H1 (cell line): Measurements from ENCODE around the gene CXXC5. TPM values are rescaled to one million over a fixed set of nuclear protein-coding genes. Genes with fewer than 3 reads are reported as not detected.

Experiments used
- CTCF ChIA-PET: fragments of 300-600 bp; sonication (Branson Sonifier 250); formaldehyde crosslinking; loops from one replicate; lab custom pipeline; 2021; ENCODE audit not compliant: partially characterized antibody; lab: Charles Lee
- POLR2A ChIA-PET: fragments of 300-600 bp; sonication (Branson Sonifier 250); formaldehyde crosslinking; loops from one replicate; lab custom pipeline; 2021; ENCODE audit warnings: inconsistent platforms; ENCODE audit not compliant: partially characterized antibody; lab: Charles Lee
- DNase-seq, 2 experiments: peaks; one replicate each; pipeline versions ENCODE4 v3.0.0 to v3.0.0-alpha.2; 2010 to 2022; ENCODE audit warnings: low spot score in 2 of 2, low read depth in 1 of 2, mixed read lengths in 1 of 2
- FAIRE-seq: peaks from 2 replicates; lab custom pipeline; 2011; peaks lifted over from hg19 to GRCh38; lab: Jason Lieb, UNC
- H2AFZ ChIP-seq: 2 replicates; pipeline ENCODE4 v1.8.1; 2012; ENCODE audit warnings: low read length, inconsistent platforms
- H2AK5ac ChIP-seq: 2 replicates; pipeline ENCODE4 v1.6.1; 2013; ENCODE audit warnings: low read depth, low read length
- H2BK120ac ChIP-seq: replicated peaks from 2 replicates; pipeline ENCODE3; 2013; ENCODE audit warnings: low read depth, low read length, inconsistent platforms
- H2BK12ac ChIP-seq: 2 replicates; pipeline ENCODE4 v1.6.1; 2013; ENCODE audit warnings: low read depth, low read length
- H2BK15ac ChIP-seq: 2 replicates; pipeline ENCODE4 v1.6.1; 2013; ENCODE audit warnings: low read length
- H2BK20ac ChIP-seq: 2 replicates; pipeline ENCODE4 v1.6.1; 2013; ENCODE audit warnings: low read length
- H2BK5ac ChIP-seq: 2 replicates; pipeline ENCODE4 v1.6.1; 2013; ENCODE audit warnings: low read depth, low read length
- H3K14ac ChIP-seq: 2 replicates; pipeline ENCODE4 v1.6.1; 2013; ENCODE audit warnings: inconsistent platforms; ENCODE audit not compliant: insufficient read length
- H3K18ac ChIP-seq: 2 replicates; pipeline ENCODE4 v1.6.1; 2013; ENCODE audit warnings: low read length; ENCODE audit errors: extremely low read depth
- H3K23ac ChIP-seq: 2 replicates; pipeline ENCODE4 v1.6.1; 2013; ENCODE audit warnings: inconsistent platforms; ENCODE audit not compliant: insufficient read length
- H3K23me2 ChIP-seq: 2 replicates; pipeline ENCODE4 v1.6.1; 2013; ENCODE audit warnings: low read depth, low read length
- H3K27ac ChIP-seq: 2 replicates; pipeline ENCODE4 v1.6.1; 2011; ENCODE audit warnings: low read depth, low read length, inconsistent platforms
- H3K27me3 ChIP-seq, 4 experiments: replicated peaks in 1 of 4; 1 replicate in 1 of 4; 2 replicates in 3 of 4; pipeline versions ENCODE4 v1.6.1 to v1.8.1; 2011 to 2013; ENCODE audit warnings: low read length in 3 of 4, mild to moderate bottlenecking in 3 of 4, inconsistent platforms in 2 of 4, mixed read lengths in 2 of 4, moderate library complexity in 1 of 4; ENCODE audit not compliant: control insufficient read depth in 3 of 4, insufficient read depth in 3 of 4; ENCODE audit errors: extremely low read depth in 1 of 4
- H3K36me3 ChIP-seq, 4 experiments: 2 replicates each; pipeline versions ENCODE4 v1.6.1 to v1.8.1; 2011 to 2013; ENCODE audit warnings: mild to moderate bottlenecking in 4 of 4, low read length in 3 of 4, moderate library complexity in 2 of 4, control low read depth in 1 of 4, inconsistent platforms in 1 of 4; ENCODE audit not compliant: insufficient read depth in 4 of 4, control insufficient read depth in 2 of 4
- H3K4ac ChIP-seq: replicated peaks from 2 replicates; pipeline ENCODE3; 2013; ENCODE audit warnings: low read length, low read depth, mixed read lengths, inconsistent platforms; ENCODE audit not compliant: insufficient read length
- H3K4me1 ChIP-seq, 4 experiments: replicated peaks in 1 of 4; 1 replicate in 1 of 4; 2 replicates in 3 of 4; pipeline versions ENCODE4 v1.6.1 to v1.8.1; 2011 to 2013; ENCODE audit warnings: low read length in 3 of 4, inconsistent platforms in 2 of 4, mixed read lengths in 1 of 4; ENCODE audit not compliant: insufficient read depth in 4 of 4, control insufficient read depth in 3 of 4
- H3K4me2 ChIP-seq, 2 experiments: 2 replicates each; pipeline versions ENCODE4 v1.6.1 to v1.8.1; 2011 to 2013; ENCODE audit warnings: low read depth in 2 of 2, low read length in 2 of 2, control low read depth in 1 of 2, inconsistent platforms in 1 of 2, mild to moderate bottlenecking in 1 of 2; ENCODE audit not compliant: insufficient read depth in 1 of 2
- H3K4me3 ChIP-seq, 4 experiments: fragments of 200-600, 300-600 bp in 1 of 4; sonication (generic), shearing (Covaris generic), sonication (Bioruptor Twin) in 1 of 4; 2 replicates each; pipeline versions ENCODE4 v1.5.1 to v1.8.1; 2011 to 2016; ENCODE audit warnings: low read length in 4 of 4, low read depth in 3 of 4, control low read depth in 2 of 4, inconsistent platforms in 2 of 4, mild to moderate bottlenecking in 2 of 4, mixed read lengths in 1 of 4, moderate library complexity in 1 of 4; ENCODE audit not compliant: insufficient read depth in 2 of 4; ENCODE audit errors: extremely low read depth in 1 of 4
- H3K56ac ChIP-seq: replicated peaks from 2 replicates; pipeline ENCODE3; 2013; ENCODE audit warnings: low read depth, mild to moderate bottlenecking, mixed read lengths, low read length, inconsistent platforms; ENCODE audit not compliant: insufficient read length
- H3K79me1 ChIP-seq: 2 replicates; pipeline ENCODE4 v1.6.1; 2013; ENCODE audit warnings: low read depth, low read length, control low read depth
- H3K79me2 ChIP-seq, 2 experiments: 2 replicates each; pipeline versions ENCODE4 v1.6.1 to v1.8.1; 2012 to 2013; ENCODE audit warnings: low read length in 2 of 2, mild to moderate bottlenecking in 2 of 2, inconsistent platforms in 1 of 2; ENCODE audit not compliant: insufficient read depth in 2 of 2, control insufficient read depth in 1 of 2
- H3K9ac ChIP-seq, 4 experiments: replicated peaks in 1 of 4; 1 replicate in 1 of 4; 2 replicates in 3 of 4; pipeline versions ENCODE4 v1.6.1 to v1.8.1; 2011 to 2013; ENCODE audit warnings: low read depth in 3 of 4, low read length in 3 of 4, control low read depth in 2 of 4, mild to moderate bottlenecking in 2 of 4, moderate library complexity in 2 of 4, inconsistent platforms in 1 of 4; ENCODE audit errors: extremely low read depth in 1 of 4
- H3K9me3 ChIP-seq, 2 experiments: 2 replicates each; pipeline versions ENCODE4 v1.6.1 to v1.8.1; 2012 to 2013; ENCODE audit warnings: mild to moderate bottlenecking in 2 of 2, moderate library complexity in 2 of 2, control low read depth in 1 of 2, inconsistent platforms in 1 of 2, low read depth in 1 of 2, low read length in 1 of 2, mixed read lengths in 1 of 2; ENCODE audit not compliant: insufficient read depth in 2 of 2
- H4K20me1 ChIP-seq, 2 experiments: replicated peaks in 1 of 2; 2 replicates each; pipeline versions ENCODE3 to v1.8.1; 2011 to 2013; ENCODE audit warnings: inconsistent platforms in 2 of 2, low read length in 2 of 2, mild to moderate bottlenecking in 1 of 2; ENCODE audit not compliant: insufficient read depth in 2 of 2, control insufficient read depth in 1 of 2
- H4K5ac ChIP-seq: 2 replicates; pipeline ENCODE4 v1.6.1; 2013; ENCODE audit warnings: low read length, low read depth, mixed read lengths, inconsistent platforms; ENCODE audit not compliant: insufficient read length
- H4K8ac ChIP-seq: 2 replicates; pipeline ENCODE4 v1.8.0; 2013; ENCODE audit warnings: mild to moderate bottlenecking, moderate library complexity, low read length, inconsistent platforms; ENCODE audit not compliant: insufficient read depth; ENCODE audit errors: extremely low read depth
- H4K91ac ChIP-seq: replicated peaks from 2 replicates; pipeline ENCODE3; 2013; ENCODE audit warnings: low read length, mixed read lengths, inconsistent platforms; ENCODE audit not compliant: insufficient read length
- BACH1 ChIP-seq: IDR thresholded peaks from 2 replicates; pipeline ENCODE4 v1.6.1; 2012; ENCODE audit warnings: low read length, improper control_type of control experiment
- BCL11A ChIP-seq, 2 experiments: IDR thresholded peaks; one replicate each; pipeline ENCODE4 v1.6.1; 2011; ENCODE audit warnings: low read depth in 2 of 2, low read length in 2 of 2, mild to moderate bottlenecking in 2 of 2
- CBX5 ChIP-seq: fragments of 300-800, 300-1000 bp; sonication (generic); IDR thresholded peaks from 2 replicates; pipeline ENCODE4 v1.7.1; 2016; ENCODE audit warnings: antibody characterized with exemption, low read length, low read depth
- CHD2 ChIP-seq: IDR thresholded peaks from 2 replicates; pipeline ENCODE4 v1.6.1; 2012; ENCODE audit warnings: low read length, improper control_type of control experiment
- EGR1 ChIP-seq: IDR thresholded peaks from 2 replicates; pipeline ENCODE4 v1.6.1; 2011; ENCODE audit warnings: low read depth, low read length, borderline replicate concordance
- EP300 ChIP-seq, 2 experiments: IDR thresholded peaks; 1 replicate in 1 of 2; 2 replicates in 1 of 2; pipeline ENCODE4 v1.6.1; 2011 to 2012; ENCODE audit warnings: low read depth in 2 of 2, low read length in 2 of 2, mild to moderate bottlenecking in 2 of 2, borderline replicate concordance in 1 of 2, inconsistent platforms in 1 of 2, moderate library complexity in 1 of 2
- EZH2 ChIP-seq: fragments of 200-600 bp; sonication (generic); IDR thresholded peaks from 2 replicates; pipeline ENCODE4 v1.7.1; 2012; ENCODE audit warnings: low read depth, mild to moderate bottlenecking, moderate library complexity, low read length, inconsistent platforms; ENCODE audit not compliant: severe bottlenecking
- SIN3A ChIP-seq, 2 experiments: IDR thresholded peaks in 1 of 2; conservative IDR thresholded peaks in 1 of 2; 2 replicates each; pipeline ENCODE4 v1.6.1; 2011 to 2012; ENCODE audit warnings: low read length in 2 of 2, improper control_type of control experiment in 1 of 2, low read depth in 1 of 2, mild to moderate bottlenecking in 1 of 2
- SP1 ChIP-seq: IDR thresholded peaks from 2 replicates; pipeline ENCODE4 v1.6.1; 2011; ENCODE audit warnings: low read depth, low read length
- TCF12 ChIP-seq: IDR thresholded peaks from 2 replicates; pipeline ENCODE4 v1.6.1; 2011; ENCODE audit warnings: low read depth, mild to moderate bottlenecking, low read length
- TEAD4 ChIP-seq: IDR thresholded peaks from 2 replicates; pipeline ENCODE4 v1.6.1; 2012; ENCODE audit warnings: low read depth, low read length, inconsistent platforms, mixed read lengths
- WGBS, 2 experiments: shearing (Covaris generic) in 1 of 2; methylation state at CpG; one replicate each; pipeline versions ENCODE4 v1.1.6 to v1.1.7; 2013 to 2015; ENCODE audit warnings: low lambda C conversion rate in 2 of 2, mixed read lengths in 2 of 2, inconsistent platforms in 1 of 2, low coverage in 1 of 2, missing lambda C conversion rate in 1 of 2; ENCODE audit not compliant: insufficient replicate concordance in 2 of 2, insufficient coverage in 1 of 2, insufficient read length in 1 of 2; ENCODE audit errors: extremely low coverage in 1 of 2, missing lambda C conversion rate in 1 of 2; 5-methylcytosine and 5-hydroxymethylcytosine counted together
- polyA plus RNA-seq, 7 experiments: library from polyadenylated mRNA; depleted of rRNA in 3 of 7; stranded (reverse) in 5 of 7; unstranded in 2 of 7; fragments of >200 nt in 5 of 7; fragments of 200-250 nt in 2 of 7; gene quantifications; 1 replicate in 5 of 7; 2 replicates in 1 of 7; 4 replicates in 1 of 7; pipeline versions ENCODE4 v1.2.1 to v1.2.3, GENCODE V29; 2011 to 2013; ENCODE audit warnings: missing spikeins in 2 of 7, mixed read lengths in 2 of 7
- total RNA-seq: library from RNA; stranded (reverse); fragmentation: NEBNext Ultra II Directional; extraction: Animal tissue kit (Norgen Biotek cat#: 25700); gene quantifications from 2 replicates; pipeline ENCODE4 v1.2.1, GENCODE V29; 2021

CXXC5 gene
- total and polyA plus RNA-seq, 2 of the 8 experiments (the other 6 are each of a cell fraction or from before 2014, with no cell fraction given) = 61.4 to 74.0 TPM

DNA sequence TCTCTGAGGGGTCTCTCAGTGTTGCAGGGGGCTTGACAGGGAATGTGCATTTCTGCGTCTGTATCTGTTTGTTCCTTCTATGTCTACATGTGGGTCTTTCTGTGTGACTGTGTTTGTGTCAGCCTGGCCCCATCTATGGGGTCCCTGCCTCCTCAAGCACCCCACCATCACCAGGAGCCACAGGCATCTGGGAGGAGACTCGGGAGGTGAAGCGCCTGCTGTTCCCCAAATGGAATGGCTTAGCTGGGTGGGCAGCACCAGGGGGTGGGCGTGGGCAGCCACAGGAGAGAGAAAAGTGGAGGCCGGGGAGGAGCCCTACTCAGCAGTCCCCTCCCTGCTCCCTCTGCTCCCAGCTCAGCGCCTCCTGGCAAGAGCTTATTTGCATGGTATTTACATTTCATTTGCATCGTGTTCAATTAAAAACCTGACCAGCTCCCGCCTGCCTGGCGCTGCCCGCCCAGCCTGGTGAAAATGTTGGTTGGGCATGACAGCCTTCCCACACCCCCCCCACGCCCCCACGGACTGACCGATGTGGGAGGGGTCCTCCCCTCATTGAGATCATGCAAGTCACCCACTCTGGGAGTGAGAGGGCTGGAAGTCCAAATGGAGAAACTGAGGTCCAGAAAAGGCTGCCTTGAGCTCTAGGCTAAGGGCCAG lies 50.5 kb downstream of the CXXC5 start:
- Histone ChIP-seq H3K79me1 (no peaks in the 10 kb centered on the region), H3K9ac (no peak overlapping the region), H4K20me1 (no peaks in the 10 kb centered on the region), H4K91ac (peak overlapping the region; percentile 32), H3K18ac (peak overlapping the region; percentile 91), H2BK15ac (peak overlapping the region; percentile 92; the same call in 1 of the 2 replicates), H2BK20ac (peak overlapping the region; percentile 94; the same call in 1 of the 2 replicates), H3K79me2 (no peaks in the 10 kb centered on the region), H2BK5ac (peak overlapping the region; percentile 76; the same call in 1 of the 2 replicates), H2AFZ (no peak overlapping the region), H3K4me2 (peak overlapping the region; percentile 30 to 69; a peak in 2 of 4 replicates), H3K27me3 (peaks cover 0 to 4% (median 1%) of the 10 kb centered on the region in 4 experiments; a peak in 4 of 7 replicates), H3K23ac (no peak overlapping the region), H3K4me3 (no peak overlapping the region; a peak in 1 of 8 replicates), H3K27ac (no peak overlapping the region), H2BK12ac (peak overlapping the region; percentile 97), H3K9me3 (no peaks in the 10 kb centered on the region), H3K14ac (no peak overlapping the region), H3K36me3 (no peaks in the 10 kb centered on the region), H3K4ac (peak overlapping the region; percentile 79), H4K8ac (no peak overlapping the region), H2BK120ac (peak overlapping the region; percentile 86), H3K4me1 (peaks cover 24 to 44% (median 32%) of the 10 kb centered on the region in 4 experiments), H3K56ac (peak overlapping the region; percentile 11), H2AK5ac (peak overlapping the region; percentile 10; the same call in 1 of the 2 replicates), H3K23me2 (peaks cover 10% of the 10 kb centered on the region; the same call in 1 of the 2 replicates), H4K5ac (no peak overlapping the region)
- peak; percentile 75 for FAIRE-seq
- POLR2A ChIA-PET = interaction anchor here (0.7 to 7.5 kb wide), 9 partner anchors 10 to 67 kb away, joined by 3 to 136 read pairs (median 6); partner anchors contain the start of gene CXXC5
- CTCF ChIA-PET = interaction anchor here (0.6 to 5.8 kb wide), 10 partner anchors 8 to 156 kb away, joined by 3 to 52 read pairs (median 10); no protein-coding TSS in a partner anchor
- WGBS, 2 experiments = 32% methylated on average over 13 of the region's 13 CpGs; no CpG with 5 or more reads in 1 of the 2 experiments
- DNase-seq = peak in 1 of 2 experiments; percentile 95
- TF ChIP-seq EP300 (IDR thresholded peaks at IDR 0.05; ENCODE audit: borderline replicate concordance in 1 of 2, low read depth in 2 of 2, low read length in 2 of 2) (peak; percentile 75 to 97), CHD2 (peak; percentile 71), TCF12 (peak; percentile 87; the same call in 1 of the 2 replicates), BACH1 (peak; percentile 82), CBX5 (no peak), EGR1 (peak; percentile 66; the same call in 1 of the 2 replicates), TEAD4 (peak; percentile 69; the same call in 1 of the 2 replicates), BCL11A (IDR thresholded peaks at IDR 0.05; ENCODE audit: low read depth in 2 of 2, low read length in 2 of 2) (peak; percentile 49 to 99), SP1 (peak; percentile 77), SIN3A (conservative IDR thresholded peaks at IDR 0.05 in 1 of 2, IDR thresholded peaks at IDR 0.05 in 1 of 2; ENCODE audit: low read depth in 1 of 2, low read length in 2 of 2) (0 out of 4 replicates have a peak, but pooled peaks of 1 of the 2 experiments have one; percentile 34), EZH2 (peak; percentile 13)
